Fibroblast of lung (primary cell): ENCODE measurements around the gene CUBN. TPM values are rescaled to one million over a fixed set of nuclear protein-coding genes. Genes with fewer than 3 reads are reported as not detected.

Experiments used
- DNase-seq, 2 donors: peaks; one replicate each; pipeline versions ENCODE4 v3.0.0 to v3.0.0-alpha.2; 2010; ENCODE audit warnings: low read depth in 2 of 2
- H2AFZ ChIP-seq: 2 replicates; pipeline ENCODE4 v1.5.1; 2012; ENCODE audit warnings: low read length, control low read depth, inconsistent platforms
- H3K27ac ChIP-seq: 2 replicates; pipeline ENCODE4 v1.5.1; 2011; ENCODE audit warnings: low read length, control low read depth; ENCODE audit not compliant: insufficient read depth
- H3K27me3 ChIP-seq: 2 replicates; pipeline ENCODE4 v1.5.1; 2011; ENCODE audit warnings: mild to moderate bottlenecking, low read length; ENCODE audit not compliant: control insufficient read depth, insufficient read depth
- H3K36me3 ChIP-seq: 2 replicates; pipeline ENCODE4 v1.5.1; 2011; ENCODE audit warnings: low read length; ENCODE audit not compliant: control insufficient read depth, insufficient read depth
- H3K4me1 ChIP-seq: 2 replicates; pipeline ENCODE4 v1.5.1; 2011; ENCODE audit warnings: low read length; ENCODE audit not compliant: control insufficient read depth, insufficient read depth; ENCODE audit errors: extremely low read depth
- H3K4me2 ChIP-seq: 2 replicates; pipeline ENCODE4 v1.5.1; 2011; ENCODE audit warnings: low read length, control low read depth; ENCODE audit not compliant: insufficient read depth; ENCODE audit errors: extremely low read depth
- H3K4me3 ChIP-seq, 4 experiments: fragments of 200-600 bp in 1 of 4; sonication (generic) in 1 of 4; replicated peaks in 1 of 4; 2 replicates each; pipeline ENCODE4 v1.5.1; 2011 to 2016; ENCODE audit warnings: low read length in 4 of 4, low read depth in 3 of 4, mild to moderate bottlenecking in 3 of 4, control low read depth in 2 of 4, inconsistent platforms in 1 of 4, mixed read lengths in 1 of 4; ENCODE audit not compliant: insufficient read depth in 1 of 4; ENCODE audit errors: control extremely low read depth in 1 of 4
- H3K79me2 ChIP-seq: 2 replicates; pipeline ENCODE4 v1.5.1; 2012; ENCODE audit warnings: mild to moderate bottlenecking, low read length, inconsistent platforms; ENCODE audit not compliant: control insufficient read depth, insufficient read depth
- H3K9ac ChIP-seq: 2 replicates; pipeline ENCODE4 v1.5.1; 2011; ENCODE audit warnings: mild to moderate bottlenecking, low read length, control low read depth; ENCODE audit not compliant: insufficient read depth
- H3K9me3 ChIP-seq: 2 replicates; pipeline ENCODE4 v1.5.1; 2012; ENCODE audit warnings: low read depth, low read length; ENCODE audit not compliant: control insufficient read depth, insufficient read depth
- H4K20me1 ChIP-seq: 2 replicates; pipeline ENCODE4 v1.5.1; 2011; ENCODE audit warnings: low read length; ENCODE audit not compliant: control insufficient read depth, insufficient read depth; ENCODE audit errors: extremely low read depth
- CTCF ChIP-seq, 2 donors: IDR thresholded peaks in 1 of 2; conservative IDR thresholded peaks in 1 of 2; 1 replicate in 1 of 2; 2 replicates in 1 of 2; pipeline ENCODE4 v1.5.1; 2011 to 2012; ENCODE audit warnings: low read length in 2 of 2, control low read depth in 1 of 2, inconsistent platforms in 1 of 2, low read depth in 1 of 2, mild to moderate bottlenecking in 1 of 2
- EZH2 ChIP-seq: IDR thresholded peaks from 2 replicates; pipeline ENCODE4 v1.5.1; 2012; ENCODE audit warnings: low read length, control low read depth, mild to moderate bottlenecking; ENCODE audit errors: missing control alignments
- polyA plus RNA-seq, 2 donors: library from polyadenylated mRNA; depleted of rRNA in 1 of 2; stranded (reverse) in 1 of 2; unstranded in 1 of 2; fragments of >200 nt; gene quantifications; 2 replicates each; pipeline ENCODE4 v1.2.1, GENCODE V29; 2011 to 2012; ENCODE audit warnings: missing spikeins in 1 of 2
- total RNA-seq: library from RNA; depleted of rRNA; stranded (reverse); fragments of >200 nt; gene quantifications from 2 replicates; pipeline ENCODE4 v1.2.1, GENCODE V29; 2014

Gene CUBN
- total and polyA plus RNA-seq, 2 donors (not counting 1 experiment from before 2014, with no cell fraction given): 1.3 to 1.5 TPM

GRCh38 chr10:16863766-16864165 lies 265.8 kb downstream of the CUBN start:
- Histone ChIP-seq H3K9ac (no peak overlapping the region), H3K4me2 (no peak overlapping the region), H3K27ac (no peak overlapping the region), H4K20me1 (no peaks in the 10 kb centered on the region), H3K27me3 (no peaks in the 10 kb centered on the region), H3K4me3 (no peak overlapping the region), H3K9me3 (no peaks in the 10 kb centered on the region), H3K4me1 (no peaks in the 10 kb centered on the region), H2AFZ (no peak overlapping the region), H3K36me3 (no peaks in the 10 kb centered on the region), H3K79me2 (no peaks in the 10 kb centered on the region)
- DNase-seq: no peak
- TF ChIP-seq EZH2 (no peak), CTCF (conservative IDR thresholded peaks at IDR 0.05 in 1 of 2, IDR thresholded peaks at IDR 0.05 in 1 of 2; ENCODE audit: low read depth in 1 of 2, low read length in 2 of 2) (no peak)

GRCh38 chr10:16857419-16857818 lies 272.2 kb downstream of the CUBN start:
- Histone ChIP-seq H3K36me3 (no peaks in the 10 kb centered on the region), H3K4me1 (no peaks in the 10 kb centered on the region), H4K20me1 (no peaks in the 10 kb centered on the region), H3K27ac (no peak overlapping the region), H3K9me3 (no peaks in the 10 kb centered on the region), H3K4me3 (no peak overlapping the region), H3K27me3 (no peaks in the 10 kb centered on the region), H3K79me2 (no peaks in the 10 kb centered on the region), H2AFZ (no peak overlapping the region), H3K4me2 (no peak overlapping the region), H3K9ac (no peak overlapping the region)
- no peak for DNase-seq
- TF ChIP-seq CTCF (conservative IDR thresholded peaks at IDR 0.05 in 1 of 2, IDR thresholded peaks at IDR 0.05 in 1 of 2; ENCODE audit: low read depth in 1 of 2, low read length in 2 of 2) (no peak), EZH2 (no peak)

- H3K9ac ChIP-seq: no peak overlapping the region
- H2AFZ ChIP-seq: no peak overlapping the region
- H3K4me3 ChIP-seq: no peak overlapping the region
- no peak overlapping the region for H3K4me2 ChIP-seq
- H4K20me1 ChIP-seq: no peaks in the 10 kb centered on the region
- TF ChIP-seq CTCF (conservative IDR thresholded peaks at IDR 0.05 in 1 of 2, IDR thresholded peaks at IDR 0.05 in 1 of 2; ENCODE audit: low read depth in 1 of 2, low read length in 2 of 2) (no peak), EZH2 (no peak)
- H3K79me2 ChIP-seq: no peaks in the 10 kb centered on the region
- H3K4me1 ChIP-seq: no peaks in the 10 kb centered on the region
- no peaks in the 10 kb centered on the region for H3K9me3 ChIP-seq
- H3K27ac ChIP-seq: no peak overlapping the region
- peak in 1 of 2 donors; percentile 82 for DNase-seq
- H3K36me3 ChIP-seq: no peaks in the 10 kb centered on the region
- H3K27me3 ChIP-seq: no peaks in the 10 kb centered on the region
These were observed 273.0 kb downstream of the CUBN start for GRCh38 chr10:16856567-16856966.
